Endothelial cell (in vitro differentiated cells): ENCODE data around the gene STXBP4. TPM values are rescaled to one million over a fixed set of nuclear protein-coding genes. Genes with fewer than 3 reads are reported as not detected.

Experiments used
- DNase-seq: peaks from one replicate; pipeline ENCODE4 v3.0.0; 2021; ENCODE audit warnings: low spot score
- H3K27ac Mint-ChIP-seq: one replicate; pipeline ENCODE4 v1.8.0; 2021; ENCODE audit warnings: mixed read lengths, inconsistent platforms; ENCODE audit not compliant: unreplicated experiment
- H3K27me3 Mint-ChIP-seq: one replicate; pipeline ENCODE4 v1.8.0; 2021; ENCODE audit warnings: mild to moderate bottlenecking, moderate library complexity, mixed read lengths, inconsistent platforms; ENCODE audit not compliant: unreplicated experiment
- H3K36me3 Mint-ChIP-seq: one replicate; pipeline ENCODE4 v1.8.0; 2021; ENCODE audit warnings: mild to moderate bottlenecking, low read depth, mixed read lengths, inconsistent platforms; ENCODE audit not compliant: unreplicated experiment
- H3K4me1 Mint-ChIP-seq: one replicate; pipeline ENCODE4 v1.8.0; 2021; ENCODE audit warnings: mild to moderate bottlenecking, mixed read lengths, inconsistent platforms; ENCODE audit not compliant: unreplicated experiment
- H3K4me3 Mint-ChIP-seq: one replicate; pipeline ENCODE4 v1.8.0; 2021; ENCODE audit warnings: mild to moderate bottlenecking, mixed read lengths, inconsistent platforms; ENCODE audit not compliant: unreplicated experiment
- H3K9me3 Mint-ChIP-seq: one replicate; pipeline ENCODE4 v1.8.0; 2021; ENCODE audit warnings: mixed read lengths, inconsistent platforms; ENCODE audit not compliant: unreplicated experiment
- CTCF ChIP-seq: fragments of 200-600 bp; sonication (generic); IDR thresholded peaks from one replicate; pipeline ENCODE4 v1.5.0; 2021; ENCODE audit warnings: antibody characterized with exemption; ENCODE audit not compliant: unreplicated experiment
- total RNA-seq: library from RNA; stranded (reverse); fragmentation: NEBNext Ultra II Directional; extraction: Animal tissue kit (Norgen Biotek cat#: 25700); gene quantifications from one replicate; pipeline ENCODE4 v1.2.1, GENCODE V29; 2021; ENCODE audit not compliant: unreplicated experiment

The STXBP4 gene
- total RNA-seq, 1 donor from 2014 or later = 7.5 TPM

DNA sequence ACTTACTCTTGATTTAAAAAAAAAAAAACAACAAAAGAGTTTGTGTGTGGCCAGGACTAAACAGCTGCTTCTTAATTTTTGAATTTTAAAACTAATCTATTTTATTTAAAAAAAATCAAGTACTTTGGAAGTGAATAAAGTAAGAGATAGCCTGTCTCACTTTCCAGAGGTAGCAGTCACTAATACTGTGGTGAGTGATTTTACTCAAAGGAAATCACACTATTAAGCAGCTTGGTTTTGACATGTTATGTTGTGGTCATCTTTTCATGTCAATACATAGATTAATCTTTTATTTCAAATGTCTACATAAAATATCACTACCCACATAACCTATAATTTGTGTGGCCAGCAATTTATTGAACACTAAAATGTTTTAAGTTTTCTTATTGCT, 194.0 kb downstream of the STXBP4 start:
- no peak overlapping the region for H3K27ac Mint-ChIP-seq
- peaks cover 5% of the 10 kb centered on the region for H3K4me1 Mint-ChIP-seq

DNA sequence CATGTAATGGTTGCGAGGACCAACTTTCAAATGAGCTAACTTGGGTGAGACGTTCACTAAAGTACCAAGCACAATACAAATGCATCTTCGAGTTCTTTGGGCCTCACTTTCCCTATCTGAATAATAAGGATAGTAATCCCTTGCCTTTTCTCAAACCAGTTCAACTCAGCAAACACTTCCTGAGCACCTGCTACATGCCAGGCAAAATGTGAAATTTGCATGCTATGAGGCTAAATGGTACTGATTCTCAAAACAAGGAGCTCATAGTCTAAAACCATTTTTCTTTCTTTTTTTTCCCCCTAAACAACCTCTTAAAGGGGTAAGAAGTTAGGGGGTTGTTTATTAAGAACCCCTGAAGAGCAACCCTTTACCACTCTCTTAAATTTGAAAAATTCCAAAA, 194.8 kb downstream of the STXBP4 start:
- no peak for DNase-seq
- H3K4me3 Mint-ChIP-seq = no peak overlapping the region

More for the DNA sequence above, 194.0 kb downstream of the STXBP4 start:
- Mint-ChIP-seq H3K36me3 (no peaks in the 10 kb centered on the region), H3K9me3 (no peaks in the 10 kb centered on the region), H3K4me3 (no peak overlapping the region), H3K27me3 (peaks cover 2% of the 10 kb centered on the region)
- TF ChIP-seq CTCF = no peak
- no peak for DNase-seq

GRCh38 chr17:55166506-55166905, 197.9 kb downstream of the STXBP4 start:
- no peaks in the 10 kb centered on the region for H3K9me3 Mint-ChIP-seq
- H3K4me3 Mint-ChIP-seq = no peak overlapping the region
- no peak overlapping the region for H3K27ac Mint-ChIP-seq
- peaks cover 6% of the 10 kb centered on the region for H3K4me1 Mint-ChIP-seq
- H3K36me3 Mint-ChIP-seq = no peaks in the 10 kb centered on the region
- H3K27me3 Mint-ChIP-seq = peaks cover 2% of the 10 kb centered on the region
- no peak for DNase-seq
- no peak for TF ChIP-seq CTCF

More for the DNA sequence above, 194.8 kb downstream of the STXBP4 start:
- Mint-ChIP-seq H3K27me3 (peaks cover 2% of the 10 kb centered on the region), H3K9me3 (no peaks in the 10 kb centered on the region), H3K27ac (no peak overlapping the region), H3K36me3 (no peaks in the 10 kb centered on the region), H3K4me1 (peaks cover 6% of the 10 kb centered on the region)
- TF ChIP-seq CTCF = no peak

DNA sequence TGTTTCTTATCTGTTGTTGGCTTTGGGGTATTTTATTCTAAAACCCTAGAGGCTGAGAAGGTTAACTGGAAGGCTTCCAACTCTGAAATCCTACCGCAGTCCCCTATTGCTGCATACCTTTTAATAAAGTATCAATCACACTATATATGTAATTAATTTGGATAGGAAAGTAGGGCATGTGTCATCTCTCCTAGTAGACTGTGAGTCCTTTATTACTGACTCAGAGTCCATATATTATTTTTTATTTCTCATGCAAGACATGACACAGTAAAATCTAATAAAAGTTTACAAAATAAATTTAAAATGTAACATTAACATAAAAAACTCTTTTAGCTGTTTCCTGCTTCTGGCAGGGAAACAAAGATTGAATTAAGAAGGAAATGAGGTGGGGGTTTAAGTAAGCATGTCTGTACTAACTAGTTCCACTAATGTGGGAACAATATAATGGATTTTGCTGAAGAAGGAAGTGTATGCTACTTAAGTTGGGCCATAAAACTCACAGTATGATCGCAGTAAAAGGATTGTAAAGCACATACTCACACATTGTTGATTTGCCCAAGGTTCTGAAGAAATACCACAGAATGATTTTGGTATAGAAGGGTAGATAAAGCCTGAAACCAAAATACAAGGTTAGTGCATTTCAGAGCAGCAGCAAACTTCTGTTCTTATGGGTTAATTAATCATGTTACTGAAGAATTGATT, 198.6 kb downstream of the STXBP4 start:
- no peak overlapping the region for H3K4me3 Mint-ChIP-seq
- peaks cover 6% of the 10 kb centered on the region for H3K4me1 Mint-ChIP-seq
- no peaks in the 10 kb centered on the region for H3K9me3 Mint-ChIP-seq
- peaks cover 2% of the 10 kb centered on the region for H3K27me3 Mint-ChIP-seq
- no peak overlapping the region for H3K27ac Mint-ChIP-seq
- H3K36me3 Mint-ChIP-seq = no peaks in the 10 kb centered on the region
- no peak for DNase-seq
- no peak for TF ChIP-seq CTCF

DNA sequence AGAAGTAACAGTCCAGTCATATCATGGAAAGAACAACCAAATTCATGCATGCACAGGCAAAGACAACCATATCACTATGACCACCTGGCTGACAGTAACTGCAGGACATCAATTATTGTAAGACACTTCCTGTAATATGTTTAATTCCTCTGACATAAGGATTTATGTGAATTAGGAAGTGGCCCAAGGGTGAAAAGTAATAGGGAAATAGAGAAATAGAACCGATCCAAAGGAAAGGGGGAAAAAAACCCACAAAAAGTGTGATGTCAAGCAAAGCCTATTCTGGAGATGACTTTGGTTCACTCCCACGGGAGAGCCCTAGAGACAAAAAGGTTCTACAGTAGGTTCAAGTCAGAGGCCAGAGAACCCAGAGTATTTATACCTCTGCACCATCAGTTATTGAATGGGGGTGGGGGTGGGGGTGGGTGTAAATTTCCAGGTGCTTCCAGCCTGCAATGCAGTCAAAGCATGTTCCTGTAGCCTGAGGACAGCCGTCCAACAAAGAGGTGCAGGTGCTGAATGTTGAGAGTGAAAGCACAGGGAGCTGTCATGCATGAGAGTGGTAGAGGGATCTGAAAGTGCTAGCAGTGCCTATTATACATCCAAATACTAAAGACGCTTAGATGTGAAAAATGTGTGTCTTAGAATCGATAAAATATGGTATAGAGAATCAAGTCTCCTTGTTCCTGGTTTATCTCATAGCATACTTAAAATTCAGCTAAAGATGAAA, 200.6 kb downstream of the STXBP4 start:
- Mint-ChIP-seq H3K36me3 (no peaks in the 10 kb centered on the region), H3K9me3 (no peaks in the 10 kb centered on the region), H3K27me3 (peaks cover 2% of the 10 kb centered on the region), H3K27ac (no peak overlapping the region), H3K4me1 (peaks cover 6% of the 10 kb centered on the region), H3K4me3 (no peak overlapping the region)
- TF ChIP-seq CTCF = no peak
- no peak for DNase-seq
